Stimulated activated CD4-positive, alpha-beta T cell treated with anti-CD3 and anti-CD28 coated beads, Interleukin-12 subunit alpha, Interleukin-12 subunit beta, amount 100 ng/mL, for 48 hours (primary cell): ENCODE measurements around the gene IL1R2.
"Not testable (repeated sequence)": the region's sequence is repeated elsewhere in the genome, so short reads cannot be mapped to it uniquely, and the experiment has no call there.

Source experiments
- DNase-seq, 3 donors: peaks; one replicate each; pipeline ENCODE4 v3.0.0-alpha.2; 2020; ENCODE audit warnings: low read depth in 2 of 3, low spot score in 1 of 3

The IL1R2 gene

GRCh38 chr2:101998896-101999789 is 7.4 kb downstream of the IL1R2 start:
- peak; percentile 40 to 46 (median 46) for DNase-seq

DNA sequence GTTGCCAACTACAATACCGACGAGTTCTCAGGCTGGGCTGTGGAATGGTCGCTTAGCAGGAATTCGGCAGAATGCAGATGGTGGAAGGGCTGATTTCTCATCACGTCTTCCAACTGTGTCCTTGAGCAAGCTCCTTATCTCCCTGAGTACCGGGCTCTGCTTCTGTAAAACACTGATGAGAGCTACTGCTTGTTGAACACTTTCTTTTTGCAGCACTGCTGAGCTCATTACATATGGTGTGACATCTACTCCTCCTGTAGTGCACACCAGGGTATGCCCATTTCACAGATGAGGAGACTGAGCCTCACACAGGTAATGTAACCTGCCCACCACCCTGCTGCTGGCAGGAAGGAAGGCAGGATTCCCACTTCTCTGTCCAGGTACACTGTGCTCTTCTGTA is 8.3 kb downstream of the IL1R2 start:
- no peak for DNase-seq

DNA sequence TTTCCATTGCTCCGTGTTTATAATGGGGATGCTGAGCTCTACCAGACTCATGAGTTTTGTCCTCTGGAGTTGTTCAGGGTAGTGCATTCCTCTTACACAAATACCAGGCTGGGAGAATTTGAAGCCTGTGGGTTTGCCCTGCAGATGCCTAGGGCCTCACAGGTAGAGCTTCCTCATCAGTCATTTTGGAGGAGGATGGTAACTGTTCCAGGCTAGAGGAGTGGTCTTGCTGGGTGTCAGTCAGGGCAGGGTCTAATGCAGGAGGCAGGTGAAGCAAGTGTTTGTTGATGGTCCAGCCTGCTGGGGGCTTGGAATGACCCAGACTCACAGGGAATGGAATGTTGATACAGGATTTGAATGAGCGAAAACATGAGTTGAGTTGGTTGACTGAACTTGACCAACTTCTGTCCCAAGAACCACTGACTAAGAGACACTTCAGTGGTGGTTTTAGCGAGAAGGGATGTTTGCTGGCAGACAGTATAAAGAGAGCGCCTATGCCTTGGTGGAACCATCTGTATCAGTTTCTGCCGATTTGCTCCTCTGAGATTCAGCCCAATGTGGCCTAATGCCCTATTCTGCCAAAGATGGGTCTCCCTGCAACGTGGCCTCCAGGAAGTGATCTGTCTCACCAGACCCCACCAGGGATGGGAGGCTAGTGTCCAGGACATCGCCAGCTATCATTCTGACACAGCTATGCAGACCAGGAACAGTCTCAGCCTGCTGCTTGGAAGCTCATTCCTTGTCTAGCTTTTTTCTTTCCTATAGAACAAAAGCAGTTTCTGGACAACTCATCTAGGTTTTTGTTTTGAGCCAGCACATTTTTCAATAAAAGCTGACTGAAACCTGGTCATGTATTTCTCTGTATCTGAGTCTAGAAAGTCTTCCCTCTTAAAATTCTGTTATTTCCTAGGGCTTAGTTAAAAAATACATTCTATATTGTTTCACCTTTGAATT is 9.3 kb downstream of the IL1R2 start:
- peak in 2 of 3 donors; percentile 33 to 49 for DNase-seq

GRCh38 chr2:102001767-102002142 is 10.0 kb downstream of the IL1R2 start:
- DNase-seq: peak in 2 of 3 donors; percentile 38 to 41

GRCh38 chr2:102002228-102002627 is 10.5 kb downstream of the IL1R2 start:
- DNase-seq: no peak

- DNase-seq: not testable (repeated sequence)
Measured at GRCh38 chr2:102002909-102003308, 11.1 kb downstream of the IL1R2 start.

GRCh38 chr2:102003696-102004095 is 11.9 kb downstream of the IL1R2 start:
- no peak for DNase-seq

GRCh38 chr2:102004581-102004980 is 12.8 kb downstream of the IL1R2 start:
- no peak for DNase-seq

GRCh38 chr2:102005449-102005848 is 13.7 kb downstream of the IL1R2 start:
- DNase-seq: no peak

- DNase-seq: peak in 2 of 3 donors; percentile 41 to 59
Measured at GRCh38 chr2:102005989-102006885, 14.5 kb downstream of the IL1R2 start.

GRCh38 chr2:102006886-102007278 is 15.1 kb downstream of the IL1R2 start:
- no peak for DNase-seq

GRCh38 chr2:102008490-102008889 is 16.7 kb downstream of the IL1R2 start:
- no peak for DNase-seq

GRCh38 chr2:102009557-102009956 is 17.8 kb downstream of the IL1R2 start:
- DNase-seq: no peak

GRCh38 chr2:102010902-102011301 is 19.1 kb downstream of the IL1R2 start:
- no peak for DNase-seq

DNA sequence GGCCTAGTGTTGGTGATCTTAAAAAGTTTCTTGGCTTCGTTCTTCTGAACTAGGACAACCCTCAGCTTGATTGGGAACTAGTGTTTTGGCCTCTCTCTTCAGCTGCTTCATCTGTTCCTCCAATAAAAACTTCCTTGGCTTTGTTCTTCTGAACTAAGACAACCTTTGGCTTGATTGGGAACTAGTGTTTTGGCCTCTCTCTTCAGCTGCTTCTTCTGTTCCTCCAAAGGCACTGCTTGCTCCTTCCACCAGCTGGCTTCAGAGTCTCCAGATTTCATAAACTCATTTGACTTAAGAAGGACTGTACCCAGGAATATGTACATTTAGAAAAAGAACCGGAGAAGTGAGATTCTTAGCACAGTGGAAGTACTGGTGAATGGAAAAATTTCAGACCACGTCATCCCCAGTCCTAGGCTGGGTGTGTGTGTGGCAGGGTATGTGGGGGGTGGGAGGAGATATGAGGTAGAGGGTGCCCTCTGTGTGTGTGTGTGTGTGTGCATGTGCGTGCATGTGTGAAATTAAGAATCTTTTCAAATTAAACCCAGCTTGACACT is 20.4 kb downstream of the IL1R2 start:
- DNase-seq: no peak

- no peak for DNase-seq
Measured at GRCh38 chr2:102013206-102014040, 21.7 kb downstream of the IL1R2 start.

DNA sequence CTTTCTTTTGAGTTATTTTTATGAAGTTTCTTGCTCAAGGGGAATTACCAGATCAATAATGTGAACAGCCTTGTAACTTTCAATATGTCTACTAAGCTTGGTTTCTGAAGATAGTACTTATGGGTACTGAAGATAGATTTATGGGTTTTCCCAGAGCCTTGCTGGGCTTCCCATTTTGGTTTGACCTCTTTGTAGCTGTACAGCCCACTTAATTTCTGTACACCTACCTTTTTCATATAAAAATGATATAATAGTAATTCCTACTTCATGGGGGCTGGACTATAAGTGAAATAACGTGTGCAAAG is 22.2 kb downstream of the IL1R2 start:
- no peak for DNase-seq

- DNase-seq: no peak
Measured at GRCh38 chr2:102015399-102015798, 23.6 kb downstream of the IL1R2 start.

- no peak for DNase-seq
Measured at GRCh38 chr2:102016399-102016955, 24.7 kb downstream of the IL1R2 start.
